Endothelial cell (in vitro differentiated cells): Measurements from ENCODE around the gene FGR. TPM values are rescaled to one million over a fixed set of nuclear protein-coding genes. Genes with fewer than 3 reads are reported as not detected.

Experiments used
- DNase-seq: peaks from one replicate; pipeline ENCODE4 v3.0.0; 2021; ENCODE audit warnings: low spot score
- H3K27ac Mint-ChIP-seq: one replicate; pipeline ENCODE4 v1.8.0; 2021; ENCODE audit warnings: mixed read lengths, inconsistent platforms; ENCODE audit not compliant: unreplicated experiment
- H3K27me3 Mint-ChIP-seq: one replicate; pipeline ENCODE4 v1.8.0; 2021; ENCODE audit warnings: mild to moderate bottlenecking, moderate library complexity, mixed read lengths, inconsistent platforms; ENCODE audit not compliant: unreplicated experiment
- H3K36me3 Mint-ChIP-seq: one replicate; pipeline ENCODE4 v1.8.0; 2021; ENCODE audit warnings: mild to moderate bottlenecking, low read depth, mixed read lengths, inconsistent platforms; ENCODE audit not compliant: unreplicated experiment
- H3K4me1 Mint-ChIP-seq: one replicate; pipeline ENCODE4 v1.8.0; 2021; ENCODE audit warnings: mild to moderate bottlenecking, mixed read lengths, inconsistent platforms; ENCODE audit not compliant: unreplicated experiment
- H3K4me3 Mint-ChIP-seq: one replicate; pipeline ENCODE4 v1.8.0; 2021; ENCODE audit warnings: mild to moderate bottlenecking, mixed read lengths, inconsistent platforms; ENCODE audit not compliant: unreplicated experiment
- H3K9me3 Mint-ChIP-seq: one replicate; pipeline ENCODE4 v1.8.0; 2021; ENCODE audit warnings: mixed read lengths, inconsistent platforms; ENCODE audit not compliant: unreplicated experiment
- total RNA-seq: library from RNA; stranded (reverse); fragmentation: NEBNext Ultra II Directional; extraction: Animal tissue kit (Norgen Biotek cat#: 25700); gene quantifications from one replicate; pipeline ENCODE4 v1.2.1, GENCODE V29; 2021; ENCODE audit not compliant: unreplicated experiment
- TF ChIP-seq, protein P1 (sequence below): fragments of 200-600 bp; sonication (generic); IDR thresholded peaks from one replicate; pipeline ENCODE4 v1.5.0; 2021; ENCODE audit warnings: antibody characterized with exemption; ENCODE audit not compliant: unreplicated experiment

Gene FGR
- total RNA-seq, 1 donor from 2014 or later = 0.46 TPM

DNA sequence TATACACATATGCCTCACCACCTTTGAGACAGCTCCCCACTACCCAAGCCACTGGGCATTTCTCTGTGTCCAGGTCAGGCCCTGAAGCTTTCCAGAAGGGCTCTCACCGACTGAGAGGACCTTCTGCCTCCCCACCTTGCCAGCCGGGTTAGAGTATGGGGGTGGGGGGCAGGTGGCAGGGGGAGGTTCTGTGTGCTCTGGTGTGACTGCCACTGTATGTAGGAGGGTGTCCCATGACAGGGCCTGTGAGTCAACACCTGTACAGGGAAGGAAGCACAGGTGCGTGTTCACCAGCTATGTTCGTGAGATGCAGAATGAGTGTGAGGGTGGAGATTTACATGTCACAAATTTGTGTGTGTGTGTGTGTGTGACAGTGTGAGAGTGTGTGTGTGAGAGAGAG, 38.0 kb downstream of the FGR start:
- peaks cover 36% of the 10 kb centered on the region for H3K4me1 Mint-ChIP-seq
- H3K9me3 Mint-ChIP-seq = no peaks in the 10 kb centered on the region
- H3K36me3 Mint-ChIP-seq = peaks cover 4% of the 10 kb centered on the region
- TF ChIP-seq, protein P1, sequence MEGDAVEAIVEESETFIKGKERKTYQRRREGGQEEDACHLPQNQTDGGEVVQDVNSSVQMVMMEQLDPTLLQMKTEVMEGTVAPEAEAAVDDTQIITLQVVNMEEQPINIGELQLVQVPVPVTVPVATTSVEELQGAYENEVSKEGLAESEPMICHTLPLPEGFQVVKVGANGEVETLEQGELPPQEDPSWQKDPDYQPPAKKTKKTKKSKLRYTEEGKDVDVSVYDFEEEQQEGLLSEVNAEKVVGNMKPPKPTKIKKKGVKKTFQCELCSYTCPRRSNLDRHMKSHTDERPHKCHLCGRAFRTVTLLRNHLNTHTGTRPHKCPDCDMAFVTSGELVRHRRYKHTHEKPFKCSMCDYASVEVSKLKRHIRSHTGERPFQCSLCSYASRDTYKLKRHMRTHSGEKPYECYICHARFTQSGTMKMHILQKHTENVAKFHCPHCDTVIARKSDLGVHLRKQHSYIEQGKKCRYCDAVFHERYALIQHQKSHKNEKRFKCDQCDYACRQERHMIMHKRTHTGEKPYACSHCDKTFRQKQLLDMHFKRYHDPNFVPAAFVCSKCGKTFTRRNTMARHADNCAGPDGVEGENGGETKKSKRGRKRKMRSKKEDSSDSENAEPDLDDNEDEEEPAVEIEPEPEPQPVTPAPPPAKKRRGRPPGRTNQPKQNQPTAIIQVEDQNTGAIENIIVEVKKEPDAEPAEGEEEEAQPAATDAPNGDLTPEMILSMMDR = no peak
- no peak overlapping the region for H3K27ac Mint-ChIP-seq
- peaks cover 6% of the 10 kb centered on the region for H3K27me3 Mint-ChIP-seq
- DNase-seq = no peak
- no peak overlapping the region for H3K4me3 Mint-ChIP-seq

DNA sequence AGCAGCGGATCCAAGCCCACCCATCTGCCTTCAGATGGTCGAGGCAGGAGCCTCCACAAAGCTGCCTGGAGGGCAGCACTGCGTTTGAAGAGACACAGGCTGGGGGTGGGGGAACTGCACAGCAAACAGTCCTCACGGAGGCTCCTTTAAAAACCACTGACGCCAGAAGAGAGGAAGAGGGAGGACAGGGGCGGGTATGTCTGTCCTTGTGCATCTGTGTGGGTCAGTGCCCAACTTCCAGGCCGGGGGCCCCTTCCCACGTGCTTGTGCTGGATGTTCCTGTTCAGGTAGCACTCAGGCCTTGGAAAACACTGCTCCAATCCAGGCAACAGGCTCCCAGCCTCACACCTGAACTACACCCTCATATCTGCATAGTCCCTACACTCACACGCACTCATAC, 38.7 kb downstream of the FGR start:
- Mint-ChIP-seq H3K4me1 (peaks cover 31% of the 10 kb centered on the region), H3K36me3 (peaks cover 4% of the 10 kb centered on the region), H3K27ac (no peak overlapping the region), H3K27me3 (peaks cover 3% of the 10 kb centered on the region), H3K4me3 (no peak overlapping the region), H3K9me3 (no peaks in the 10 kb centered on the region)
- TF ChIP-seq, protein P1 = no peak
- DNase-seq = no peak

DNA sequence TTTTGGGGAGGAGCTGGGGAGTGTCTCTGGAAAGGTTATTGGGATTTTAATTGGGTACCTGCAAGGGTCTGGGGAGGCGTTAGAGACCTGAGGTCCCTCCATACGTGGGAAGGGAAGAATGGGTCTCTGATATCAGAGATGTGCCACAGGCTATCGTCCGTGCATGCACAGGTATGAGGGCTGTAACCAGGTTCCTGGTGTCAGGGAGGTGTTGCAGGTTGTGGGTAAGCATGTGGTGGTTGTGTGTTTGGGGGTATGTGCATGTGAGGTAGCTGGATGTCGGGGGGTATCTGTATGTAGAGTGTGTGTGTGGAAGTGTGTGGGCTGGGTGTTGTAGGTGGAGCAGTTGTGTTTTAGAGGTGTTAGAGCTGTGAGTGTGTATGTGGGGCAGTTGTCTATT, 39.4 kb downstream of the FGR start:
- TF ChIP-seq, protein P1 = no peak
- H3K4me3 Mint-ChIP-seq = no peak overlapping the region
- peaks cover 4% of the 10 kb centered on the region for H3K36me3 Mint-ChIP-seq
- no peaks in the 10 kb centered on the region for H3K9me3 Mint-ChIP-seq
- H3K27me3 Mint-ChIP-seq = peaks cover 2% of the 10 kb centered on the region
- peaks cover 26% of the 10 kb centered on the region for H3K4me1 Mint-ChIP-seq
- no peak for DNase-seq
- no peak overlapping the region for H3K27ac Mint-ChIP-seq

DNA sequence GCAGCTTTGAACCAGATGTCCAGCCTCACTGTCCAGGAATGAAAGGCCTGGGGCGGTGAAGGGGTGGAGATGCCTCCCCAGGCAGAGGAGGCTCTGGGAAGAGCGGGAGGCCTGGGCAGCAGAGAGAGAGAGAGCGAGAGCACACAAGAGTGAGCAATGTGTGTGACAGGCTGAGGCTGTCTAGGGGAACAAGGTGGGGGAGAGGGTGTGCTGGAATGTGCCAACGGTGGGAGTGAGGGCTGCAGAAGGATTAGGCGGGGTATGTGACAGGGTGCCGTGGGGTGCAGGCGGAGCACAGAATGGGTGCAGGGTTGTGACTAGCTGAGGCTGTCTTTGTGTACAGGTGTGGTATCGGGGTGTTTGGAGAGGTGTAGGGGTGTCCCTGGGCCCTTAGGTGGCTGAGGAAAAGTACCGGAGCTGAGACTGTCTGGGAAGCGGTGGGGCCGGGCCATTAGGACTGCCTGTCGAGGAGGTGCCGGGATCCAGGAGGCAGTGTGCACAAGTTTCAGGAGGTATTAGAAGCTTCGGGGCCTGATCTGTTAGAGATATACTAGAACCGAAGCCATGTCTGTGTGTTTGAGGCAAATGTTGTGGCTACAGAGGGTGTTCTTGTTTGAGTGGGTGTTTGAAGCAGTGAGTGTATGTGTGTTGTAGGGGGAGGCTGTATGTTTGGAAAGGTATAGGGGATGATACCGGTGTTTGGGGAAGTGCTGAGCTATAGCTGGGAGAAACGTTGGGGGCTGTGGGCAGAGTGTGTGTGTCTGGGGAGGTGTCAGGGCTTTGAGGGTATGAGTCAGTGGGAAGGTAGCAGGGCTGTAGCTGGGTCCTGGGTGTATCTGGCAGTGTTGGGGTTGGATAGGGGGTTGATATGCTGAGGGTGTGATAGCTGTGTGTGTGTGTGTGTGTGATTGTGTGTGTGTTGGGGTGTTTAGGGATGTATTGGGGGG, 40.1 kb downstream of the FGR start:
- TF ChIP-seq, protein P1 = no peak
- Mint-ChIP-seq H3K9me3 (no peaks in the 10 kb centered on the region), H3K36me3 (peaks cover 4% of the 10 kb centered on the region), H3K4me3 (no peak overlapping the region), H3K4me1 (peaks cover 18% of the 10 kb centered on the region), H3K27me3 (peaks cover 2% of the 10 kb centered on the region), H3K27ac (no peak overlapping the region)
- DNase-seq = no peak
